GM21390 (cell line): ENCODE results near the gene MLANA.
A peak's percentile ranks its signal among the peaks of the same experiment; 100 is the strongest.

Experiments
- ATAC-seq: cut with Tn5 transposase; IDR thresholded peaks from one replicate; pipeline ENCODE4 v1.9.1; 2021; ENCODE audit not compliant: unreplicated experiment

MLANA gene, protein sequence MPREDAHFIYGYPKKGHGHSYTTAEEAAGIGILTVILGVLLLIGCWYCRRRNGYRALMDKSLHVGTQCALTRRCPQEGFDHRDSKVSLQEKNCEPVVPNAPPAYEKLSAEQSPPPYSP

GRCh38 chr9:5890641-5891040, at the start of gene MLANA:
Gene MLANA, plus strand, starts transcription at chr9:5890889. Its CDS starts 1,586 bp downstream, at chr9:5892475.
- no peak for ATAC-seq

- ATAC-seq, result peak; percentile 37
These were observed 48.7 kb upstream of the MLANA start for GRCh38 chr9:5841771-5842573.

DNA sequence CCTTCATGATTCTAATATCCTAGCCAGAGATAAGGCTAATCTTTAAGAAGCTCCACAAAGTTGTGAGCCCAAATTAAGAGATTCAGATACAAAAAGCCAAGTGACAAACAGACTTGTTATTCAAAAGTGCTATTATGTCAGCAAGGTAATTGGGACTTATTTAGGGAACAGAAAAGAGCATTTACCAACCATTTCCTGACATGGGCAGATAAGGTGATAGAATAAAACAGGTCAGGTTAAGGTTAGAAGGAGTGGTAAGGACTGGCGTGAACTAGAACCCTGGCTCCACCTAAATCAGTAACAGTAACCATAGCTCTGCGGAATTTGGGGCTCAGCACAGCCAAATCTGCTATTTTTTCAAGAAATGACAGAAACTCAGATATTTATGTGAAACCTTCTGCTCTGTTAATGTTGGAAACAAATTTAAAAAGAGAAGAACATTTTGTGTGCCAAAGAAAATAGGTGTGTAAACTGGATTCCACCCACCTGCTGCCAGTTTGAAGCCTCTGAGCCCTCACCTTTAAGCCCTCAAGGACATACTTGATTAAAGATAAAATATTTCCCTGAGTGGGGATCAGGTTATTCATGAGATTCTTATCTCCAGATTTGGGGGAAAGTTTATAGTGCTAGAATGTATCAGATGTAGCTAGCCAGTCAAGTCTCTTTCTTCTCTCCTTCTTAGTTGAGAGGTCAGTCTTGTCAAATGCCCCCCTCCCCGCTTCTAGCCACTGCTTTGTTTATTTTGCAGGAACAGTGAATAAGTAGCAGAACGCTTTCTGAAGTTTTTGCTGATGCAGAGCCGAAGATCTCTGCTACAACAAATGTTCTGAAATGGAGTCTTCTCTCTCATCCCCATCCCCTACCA, 47.5 kb upstream of the MLANA start:
- ATAC-seq, result no peak

GRCh38 chr9:5843794-5844471, 46.8 kb upstream of the MLANA start:
- ATAC-seq, result no peak

- ATAC-seq, result no peak
These were observed 45.5 kb upstream of the MLANA start for GRCh38 chr9:5845157-5845531.

DNA sequence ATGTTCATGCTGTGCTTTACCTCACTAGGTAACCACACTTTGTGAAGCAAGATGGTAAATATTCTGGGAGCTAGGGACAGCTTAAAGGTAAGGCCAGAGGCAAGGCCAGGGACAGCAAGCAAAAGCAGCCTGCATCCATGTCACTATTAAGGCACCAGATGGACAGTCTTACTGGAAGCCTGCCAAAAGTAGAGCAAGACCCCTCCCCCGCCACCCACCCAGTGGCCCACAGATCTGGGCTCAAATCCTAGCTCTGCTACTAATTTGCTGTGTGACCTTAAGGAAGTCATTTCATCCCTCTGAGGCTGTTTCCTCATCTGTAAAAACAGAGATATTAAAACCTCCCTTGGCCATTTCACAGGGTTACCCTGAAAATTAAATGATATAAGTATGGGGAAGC, 44.6 kb upstream of the MLANA start:
- ATAC-seq, result no peak

DNA sequence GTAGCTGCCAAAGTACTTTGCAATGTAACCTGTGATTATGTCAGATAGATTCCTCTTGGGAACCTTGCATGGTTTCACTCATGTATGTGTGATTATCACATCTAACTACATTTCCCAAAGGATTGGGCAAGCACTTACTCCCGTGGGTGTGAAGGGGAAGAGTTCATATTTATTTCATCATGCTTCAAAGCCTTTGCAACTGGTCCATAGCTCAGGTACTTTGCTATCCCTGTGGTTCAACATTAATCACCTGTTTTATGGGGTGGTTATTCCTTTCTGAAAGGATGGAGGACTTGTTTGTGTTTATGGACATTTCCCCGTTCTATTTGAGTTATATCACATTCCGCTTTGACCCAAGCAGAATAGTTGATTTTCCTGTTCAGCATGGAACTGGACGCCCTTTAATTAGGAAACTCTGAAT, 44.2 kb upstream of the MLANA start:
- no peak for ATAC-seq

GRCh38 chr9:5848372-5848882, 42.3 kb upstream of the MLANA start:
- no peak for ATAC-seq

DNA sequence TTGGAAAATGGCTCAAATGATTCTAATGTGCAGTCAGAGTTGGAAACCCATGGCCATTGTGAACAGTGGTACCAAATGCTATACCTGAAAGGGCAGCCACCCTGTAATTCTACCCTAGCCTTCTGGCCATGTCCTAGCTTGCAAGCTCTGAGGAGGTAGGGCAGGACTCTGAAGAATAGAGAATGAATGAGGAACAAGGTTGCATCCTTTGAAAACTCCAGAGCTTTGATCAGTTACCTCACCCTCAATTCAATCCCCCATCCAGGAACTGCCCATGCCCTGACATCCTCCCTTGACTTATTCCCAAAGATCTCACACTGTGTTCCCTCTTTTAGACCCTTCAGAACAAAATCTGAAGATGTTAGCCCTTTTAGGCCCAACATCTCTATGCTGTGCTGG, 40.0 kb upstream of the MLANA start:
- no peak for ATAC-seq

DNA sequence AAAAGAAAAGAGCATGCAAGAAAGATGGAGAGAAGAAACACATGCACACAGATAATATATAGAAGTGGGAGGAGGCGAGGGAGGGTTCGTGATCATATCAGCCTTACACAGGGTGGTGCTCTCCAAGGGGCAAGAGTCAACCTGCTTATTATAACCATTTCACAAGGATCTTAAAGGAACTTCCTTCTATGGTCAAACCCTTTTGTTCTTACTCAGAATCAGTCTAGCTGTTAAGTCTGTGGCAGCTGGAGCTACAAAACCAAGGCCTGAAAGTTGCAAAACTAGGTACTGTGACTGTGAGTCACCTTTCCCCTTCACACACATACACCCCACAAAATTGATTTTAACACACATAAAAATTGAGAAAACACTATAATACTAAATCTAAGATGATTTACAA, 39.2 kb upstream of the MLANA start:
- ATAC-seq, result peak; percentile 90

GRCh38 chr9:5852987-5853386, 37.7 kb upstream of the MLANA start:
- no peak for ATAC-seq

DNA sequence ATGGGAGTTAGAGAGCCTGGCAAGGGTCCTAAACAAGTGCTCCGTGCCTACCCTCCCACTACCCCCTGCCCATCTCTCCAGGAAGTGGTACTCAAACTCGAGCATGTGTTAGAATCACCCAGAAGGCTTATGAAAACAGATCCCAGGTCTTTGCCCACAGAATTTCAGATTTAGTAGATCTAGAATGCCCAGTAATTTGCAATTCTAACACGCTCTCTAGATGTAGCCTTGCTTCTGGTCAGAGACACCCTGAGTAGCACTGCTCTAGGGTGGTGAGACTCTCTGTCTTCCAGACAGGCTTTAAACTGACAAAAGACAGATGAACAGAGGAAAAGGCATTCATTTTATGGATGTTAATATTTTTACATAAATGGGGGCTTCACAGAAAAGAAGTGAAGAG, 37.1 kb upstream of the MLANA start:
- ATAC-seq, result no peak

DNA sequence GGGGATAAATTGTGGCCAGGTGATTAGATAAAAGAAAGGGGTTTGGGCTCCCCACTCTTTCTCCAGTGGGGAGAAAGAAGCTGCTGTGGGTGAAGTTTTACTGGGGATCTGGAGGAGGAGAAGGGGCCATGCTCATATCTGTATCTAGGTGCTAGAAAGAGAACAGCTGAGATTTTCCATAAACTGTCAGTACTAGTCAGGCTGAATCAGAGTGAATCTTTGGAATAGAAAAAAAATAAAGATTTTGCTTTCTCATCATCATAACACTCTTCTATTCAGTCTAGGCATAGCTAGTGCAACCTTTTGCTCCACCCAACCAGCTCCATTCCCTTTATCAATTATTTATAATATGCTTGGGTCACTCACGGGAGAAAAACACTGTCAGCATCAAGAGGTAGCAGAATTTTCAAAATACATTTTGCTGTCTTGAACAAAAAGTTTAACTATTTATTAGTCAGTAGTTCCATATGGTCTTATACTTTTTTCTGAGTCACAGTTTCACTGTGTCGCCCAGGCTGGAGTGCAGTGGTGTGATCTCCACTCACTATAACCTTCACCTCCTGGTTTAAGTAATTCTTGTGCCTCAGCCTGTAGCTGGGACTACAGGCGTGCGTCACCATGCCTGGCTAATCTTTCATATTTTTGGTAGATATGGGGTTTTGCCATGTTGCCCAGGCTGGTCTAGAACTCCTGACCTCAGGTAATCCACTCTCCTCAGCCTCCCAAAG, 36.5 kb upstream of the MLANA start:
- ATAC-seq, result no peak

- ATAC-seq, result no peak
These were observed 32.8 kb upstream of the MLANA start for GRCh38 chr9:5857928-5858327.

GRCh38 chr9:5858833-5859232, 31.9 kb upstream of the MLANA start:
- ATAC-seq, result no peak

DNA sequence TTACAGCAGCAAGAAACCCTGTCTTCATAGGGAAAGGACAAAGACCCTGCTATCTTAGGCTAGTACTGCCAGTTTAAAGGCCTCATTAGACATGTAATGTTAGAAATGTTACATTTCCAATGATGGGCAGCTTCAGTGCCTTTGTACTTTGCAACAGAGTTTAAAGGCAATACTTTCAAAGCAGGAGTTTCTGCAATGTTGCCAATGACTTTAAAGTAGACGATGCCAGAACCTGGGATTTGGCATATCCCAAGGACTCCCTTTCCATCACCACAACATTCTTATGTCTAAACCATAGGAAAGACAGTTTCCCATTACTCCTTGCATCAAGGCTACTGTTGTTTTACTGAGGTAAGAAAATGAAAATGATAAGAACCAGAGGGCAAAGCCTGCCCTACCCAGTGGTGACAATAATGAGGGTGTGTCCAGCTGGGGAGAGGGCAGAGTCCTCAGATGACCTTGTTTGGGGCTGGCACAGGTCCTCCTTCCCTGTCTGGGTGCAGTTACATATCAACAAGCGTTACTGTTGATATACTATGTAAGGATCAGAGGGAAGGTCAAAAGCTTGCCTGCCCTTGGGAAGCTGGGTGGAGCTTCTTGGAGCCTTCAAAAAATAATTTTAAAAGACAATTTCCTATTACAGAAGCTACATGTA, 27.5 kb upstream of the MLANA start:
- ATAC-seq, result no peak

GRCh38 chr9:5864446-5864845, 26.2 kb upstream of the MLANA start:
- ATAC-seq, result no peak

DNA sequence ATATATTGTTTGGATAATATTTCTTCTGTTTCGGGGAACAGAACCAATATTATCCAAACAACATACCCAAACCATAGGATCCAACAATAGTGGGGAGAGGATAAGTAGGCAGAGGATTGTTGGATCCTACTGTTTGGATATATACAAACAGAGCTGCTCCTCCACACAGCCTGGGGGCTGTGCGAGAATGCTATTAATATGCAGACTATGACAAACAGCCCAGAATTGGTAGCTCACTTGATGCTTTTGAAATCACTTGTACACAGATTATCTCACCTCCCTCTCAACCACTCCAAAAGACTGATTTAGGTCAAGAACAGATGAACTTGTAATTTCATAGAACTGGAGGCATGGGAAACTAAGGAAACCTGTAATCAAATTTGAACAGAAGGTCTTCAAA, 24.4 kb upstream of the MLANA start:
- no peak for ATAC-seq

- no peak for ATAC-seq
These were observed 24.0 kb upstream of the MLANA start for GRCh38 chr9:5866685-5867084.

- no peak for ATAC-seq
These were observed 22.5 kb upstream of the MLANA start for GRCh38 chr9:5868235-5868634.
